IPS-15b (cell line): ENCODE measurements around the gene IQSEC3.

Source experiments
- H3K27me3 ChIP-seq: one replicate; pipeline ENCODE4 v1.6.1; 2013; ENCODE audit warnings: low read length; ENCODE audit not compliant: control insufficient read depth, insufficient read depth
- H3K36me3 ChIP-seq: one replicate; pipeline ENCODE4 v1.6.1; 2013; ENCODE audit warnings: low read length; ENCODE audit not compliant: control insufficient read depth, insufficient read depth
- H3K4me1 ChIP-seq: one replicate; pipeline ENCODE4 v1.6.1; 2013; ENCODE audit warnings: mild to moderate bottlenecking, low read length; ENCODE audit not compliant: control insufficient read depth, insufficient read depth
- H3K4me3 ChIP-seq: one replicate; pipeline ENCODE4 v1.5.1; 2013; ENCODE audit warnings: low read depth, low read length
- H3K9ac ChIP-seq: one replicate; pipeline ENCODE4 v1.6.1; 2013; ENCODE audit warnings: low read depth, mild to moderate bottlenecking, low read length
- H3K9me3 ChIP-seq: one replicate; pipeline ENCODE4 v1.6.1; 2013; ENCODE audit warnings: mild to moderate bottlenecking, low read length; ENCODE audit not compliant: control insufficient read depth, insufficient read depth

IQSEC3 gene

GRCh38 chr12:108594-108993, 42.0 kb downstream of the IQSEC3 start:
- Histone ChIP-seq H3K27me3 (peaks cover 5% of the 10 kb centered on the region), H3K4me3 (no peak overlapping the region), H3K9ac (no peak overlapping the region), H3K4me1 (peaks cover 13% of the 10 kb centered on the region), H3K9me3 (no peaks in the 10 kb centered on the region), H3K36me3 (no peaks in the 10 kb centered on the region)

- peaks cover 9% of the 10 kb centered on the region for H3K4me1 ChIP-seq
- H3K9ac ChIP-seq: peak overlapping the region; percentile 37
- H3K4me3 ChIP-seq: no peak overlapping the region
- H3K36me3 ChIP-seq: no peaks in the 10 kb centered on the region
- peaks cover 5% of the 10 kb centered on the region for H3K27me3 ChIP-seq
- H3K9me3 ChIP-seq: no peaks in the 10 kb centered on the region
Measured at GRCh38 chr12:109446-109845, 42.9 kb downstream of the IQSEC3 start.

- Histone ChIP-seq H3K9ac (no peak overlapping the region), H3K36me3 (no peaks in the 10 kb centered on the region), H3K9me3 (no peaks in the 10 kb centered on the region), H3K4me1 (peaks cover 9% of the 10 kb centered on the region), H3K27me3 (peaks cover 5% of the 10 kb centered on the region), H3K4me3 (no peak overlapping the region)
Measured at GRCh38 chr12:109872-110271, 43.3 kb downstream of the IQSEC3 start.

GRCh38 chr12:111699-112493, 45.3 kb downstream of the IQSEC3 start:
- H3K4me3 ChIP-seq: no peak overlapping the region
- H3K27me3 ChIP-seq: no peaks in the 10 kb centered on the region
- no peaks in the 10 kb centered on the region for H3K36me3 ChIP-seq
- H3K4me1 ChIP-seq: peaks cover 9% of the 10 kb centered on the region
- no peak overlapping the region for H3K9ac ChIP-seq
- H3K9me3 ChIP-seq: no peaks in the 10 kb centered on the region

- H3K4me3 ChIP-seq: no peak overlapping the region
- H3K36me3 ChIP-seq: no peaks in the 10 kb centered on the region
- no peaks in the 10 kb centered on the region for H3K27me3 ChIP-seq
- no peaks in the 10 kb centered on the region for H3K9me3 ChIP-seq
- peaks cover 9% of the 10 kb centered on the region for H3K4me1 ChIP-seq
- no peak overlapping the region for H3K9ac ChIP-seq
Measured at GRCh38 chr12:113347-113746, 46.8 kb downstream of the IQSEC3 start.

GRCh38 chr12:114626-115211, 48.2 kb downstream of the IQSEC3 start:
- H3K4me3 ChIP-seq: no peak overlapping the region
- no peaks in the 10 kb centered on the region for H3K36me3 ChIP-seq
- no peaks in the 10 kb centered on the region for H3K9me3 ChIP-seq
- no peaks in the 10 kb centered on the region for H3K27me3 ChIP-seq
- H3K9ac ChIP-seq: no peak overlapping the region
- peaks cover 6% of the 10 kb centered on the region for H3K4me1 ChIP-seq

- H3K9ac ChIP-seq: no peak overlapping the region
Measured at GRCh38 chr12:115518-115917, 49.0 kb downstream of the IQSEC3 start.

GRCh38 chr12:115960-116915, 49.7 kb downstream of the IQSEC3 start:
- Histone ChIP-seq H3K4me1 (no peaks in the 10 kb centered on the region), H3K9ac (no peak overlapping the region), H3K27me3 (no peaks in the 10 kb centered on the region), H3K36me3 (no peaks in the 10 kb centered on the region), H3K4me3 (no peak overlapping the region), H3K9me3 (no peaks in the 10 kb centered on the region)

More at GRCh38 chr12:115518-115917, 49.0 kb downstream of the IQSEC3 start:
- H3K9me3 ChIP-seq: no peaks in the 10 kb centered on the region
- H3K4me3 ChIP-seq: no peak overlapping the region
- H3K36me3 ChIP-seq: no peaks in the 10 kb centered on the region
- no peaks in the 10 kb centered on the region for H3K4me1 ChIP-seq
- H3K27me3 ChIP-seq: no peaks in the 10 kb centered on the region

GRCh38 chr12:117311-117710, 50.7 kb downstream of the IQSEC3 start:
- Histone ChIP-seq H3K4me1 (no peaks in the 10 kb centered on the region), H3K9me3 (no peaks in the 10 kb centered on the region), H3K27me3 (no peaks in the 10 kb centered on the region), H3K9ac (no peak overlapping the region), H3K4me3 (no peak overlapping the region), H3K36me3 (no peaks in the 10 kb centered on the region)

GRCh38 chr12:117816-118345, 51.3 kb downstream of the IQSEC3 start:
- Histone ChIP-seq H3K27me3 (no peaks in the 10 kb centered on the region), H3K36me3 (no peaks in the 10 kb centered on the region), H3K9me3 (no peaks in the 10 kb centered on the region), H3K4me1 (no peaks in the 10 kb centered on the region), H3K9ac (no peak overlapping the region), H3K4me3 (no peak overlapping the region)

GRCh38 chr12:118591-118990, 52.0 kb downstream of the IQSEC3 start:
- Histone ChIP-seq H3K9me3 (no peaks in the 10 kb centered on the region), H3K9ac (no peak overlapping the region), H3K36me3 (no peaks in the 10 kb centered on the region), H3K4me3 (no peak overlapping the region), H3K4me1 (no peaks in the 10 kb centered on the region), H3K27me3 (no peaks in the 10 kb centered on the region)
